H1 (cell line): ENCODE data around the gene HHIP. TPM values are rescaled to one million over a fixed set of nuclear protein-coding genes. Genes with fewer than 3 reads are reported as not detected.
"Not testable (repeated sequence)": the region's sequence is repeated elsewhere in the genome, so short reads cannot be mapped to it uniquely, and the experiment has no call there.

ENCODE experiments used
- CTCF ChIA-PET: fragments of 300-600 bp; sonication (Branson Sonifier 250); formaldehyde crosslinking; loops from one replicate; lab custom pipeline; 2021; ENCODE audit not compliant: partially characterized antibody; lab: Charles Lee
- POLR2A ChIA-PET: fragments of 300-600 bp; sonication (Branson Sonifier 250); formaldehyde crosslinking; loops from one replicate; lab custom pipeline; 2021; ENCODE audit warnings: inconsistent platforms; ENCODE audit not compliant: partially characterized antibody; lab: Charles Lee
- DNase-seq, 2 experiments: peaks; one replicate each; pipeline versions ENCODE4 v3.0.0 to v3.0.0-alpha.2; 2010 to 2022; ENCODE audit warnings: low spot score in 2 of 2, low read depth in 1 of 2, mixed read lengths in 1 of 2
- FAIRE-seq: peaks from 2 replicates; lab custom pipeline; 2011; peaks lifted over from hg19 to GRCh38; lab: Jason Lieb, UNC
- H2AFZ ChIP-seq: 2 replicates; pipeline ENCODE4 v1.8.1; 2012; ENCODE audit warnings: low read length, inconsistent platforms
- H2AK5ac ChIP-seq: 2 replicates; pipeline ENCODE4 v1.6.1; 2013; ENCODE audit warnings: low read depth, low read length
- H2BK120ac ChIP-seq: replicated peaks from 2 replicates; pipeline ENCODE3; 2013; ENCODE audit warnings: low read depth, low read length, inconsistent platforms
- H2BK12ac ChIP-seq: 2 replicates; pipeline ENCODE4 v1.6.1; 2013; ENCODE audit warnings: low read depth, low read length
- H2BK15ac ChIP-seq: 2 replicates; pipeline ENCODE4 v1.6.1; 2013; ENCODE audit warnings: low read length
- H2BK20ac ChIP-seq: 2 replicates; pipeline ENCODE4 v1.6.1; 2013; ENCODE audit warnings: low read length
- H2BK5ac ChIP-seq: 2 replicates; pipeline ENCODE4 v1.6.1; 2013; ENCODE audit warnings: low read depth, low read length
- H3K14ac ChIP-seq: 2 replicates; pipeline ENCODE4 v1.6.1; 2013; ENCODE audit warnings: inconsistent platforms; ENCODE audit not compliant: insufficient read length
- H3K18ac ChIP-seq: 2 replicates; pipeline ENCODE4 v1.6.1; 2013; ENCODE audit warnings: low read length; ENCODE audit errors: extremely low read depth
- H3K23ac ChIP-seq: 2 replicates; pipeline ENCODE4 v1.6.1; 2013; ENCODE audit warnings: inconsistent platforms; ENCODE audit not compliant: insufficient read length
- H3K23me2 ChIP-seq: 2 replicates; pipeline ENCODE4 v1.6.1; 2013; ENCODE audit warnings: low read depth, low read length
- H3K27ac ChIP-seq: 2 replicates; pipeline ENCODE4 v1.6.1; 2011; ENCODE audit warnings: low read depth, low read length, inconsistent platforms
- H3K27me3 ChIP-seq, 4 experiments: replicated peaks in 1 of 4; 1 replicate in 1 of 4; 2 replicates in 3 of 4; pipeline versions ENCODE4 v1.6.1 to v1.8.1; 2011 to 2013; ENCODE audit warnings: low read length in 3 of 4, mild to moderate bottlenecking in 3 of 4, inconsistent platforms in 2 of 4, mixed read lengths in 2 of 4, moderate library complexity in 1 of 4; ENCODE audit not compliant: control insufficient read depth in 3 of 4, insufficient read depth in 3 of 4; ENCODE audit errors: extremely low read depth in 1 of 4
- H3K36me3 ChIP-seq, 4 experiments: 2 replicates each; pipeline versions ENCODE4 v1.6.1 to v1.8.1; 2011 to 2013; ENCODE audit warnings: mild to moderate bottlenecking in 4 of 4, low read length in 3 of 4, moderate library complexity in 2 of 4, control low read depth in 1 of 4, inconsistent platforms in 1 of 4; ENCODE audit not compliant: insufficient read depth in 4 of 4, control insufficient read depth in 2 of 4
- H3K4ac ChIP-seq: replicated peaks from 2 replicates; pipeline ENCODE3; 2013; ENCODE audit warnings: low read length, low read depth, mixed read lengths, inconsistent platforms; ENCODE audit not compliant: insufficient read length
- H3K4me1 ChIP-seq, 4 experiments: replicated peaks in 1 of 4; 1 replicate in 1 of 4; 2 replicates in 3 of 4; pipeline versions ENCODE4 v1.6.1 to v1.8.1; 2011 to 2013; ENCODE audit warnings: low read length in 3 of 4, inconsistent platforms in 2 of 4, mixed read lengths in 1 of 4; ENCODE audit not compliant: insufficient read depth in 4 of 4, control insufficient read depth in 3 of 4
- H3K4me2 ChIP-seq, 2 experiments: 2 replicates each; pipeline versions ENCODE4 v1.6.1 to v1.8.1; 2011 to 2013; ENCODE audit warnings: low read depth in 2 of 2, low read length in 2 of 2, control low read depth in 1 of 2, inconsistent platforms in 1 of 2, mild to moderate bottlenecking in 1 of 2; ENCODE audit not compliant: insufficient read depth in 1 of 2
- H3K4me3 ChIP-seq, 4 experiments: fragments of 200-600, 300-600 bp in 1 of 4; sonication (generic), shearing (Covaris generic), sonication (Bioruptor Twin) in 1 of 4; 2 replicates each; pipeline versions ENCODE4 v1.5.1 to v1.8.1; 2011 to 2016; ENCODE audit warnings: low read length in 4 of 4, low read depth in 3 of 4, control low read depth in 2 of 4, inconsistent platforms in 2 of 4, mild to moderate bottlenecking in 2 of 4, mixed read lengths in 1 of 4, moderate library complexity in 1 of 4; ENCODE audit not compliant: insufficient read depth in 2 of 4; ENCODE audit errors: extremely low read depth in 1 of 4
- H3K56ac ChIP-seq: replicated peaks from 2 replicates; pipeline ENCODE3; 2013; ENCODE audit warnings: low read depth, mild to moderate bottlenecking, mixed read lengths, low read length, inconsistent platforms; ENCODE audit not compliant: insufficient read length
- H3K79me1 ChIP-seq: 2 replicates; pipeline ENCODE4 v1.6.1; 2013; ENCODE audit warnings: low read depth, low read length, control low read depth
- H3K79me2 ChIP-seq, 2 experiments: 2 replicates each; pipeline versions ENCODE4 v1.6.1 to v1.8.1; 2012 to 2013; ENCODE audit warnings: low read length in 2 of 2, mild to moderate bottlenecking in 2 of 2, inconsistent platforms in 1 of 2; ENCODE audit not compliant: insufficient read depth in 2 of 2, control insufficient read depth in 1 of 2
- H3K9ac ChIP-seq, 4 experiments: replicated peaks in 1 of 4; 1 replicate in 1 of 4; 2 replicates in 3 of 4; pipeline versions ENCODE4 v1.6.1 to v1.8.1; 2011 to 2013; ENCODE audit warnings: low read depth in 3 of 4, low read length in 3 of 4, control low read depth in 2 of 4, mild to moderate bottlenecking in 2 of 4, moderate library complexity in 2 of 4, inconsistent platforms in 1 of 4; ENCODE audit errors: extremely low read depth in 1 of 4
- H3K9me3 ChIP-seq, 2 experiments: 2 replicates each; pipeline versions ENCODE4 v1.6.1 to v1.8.1; 2012 to 2013; ENCODE audit warnings: mild to moderate bottlenecking in 2 of 2, moderate library complexity in 2 of 2, control low read depth in 1 of 2, inconsistent platforms in 1 of 2, low read depth in 1 of 2, low read length in 1 of 2, mixed read lengths in 1 of 2; ENCODE audit not compliant: insufficient read depth in 2 of 2
- H4K20me1 ChIP-seq, 2 experiments: replicated peaks in 1 of 2; 2 replicates each; pipeline versions ENCODE3 to v1.8.1; 2011 to 2013; ENCODE audit warnings: inconsistent platforms in 2 of 2, low read length in 2 of 2, mild to moderate bottlenecking in 1 of 2; ENCODE audit not compliant: insufficient read depth in 2 of 2, control insufficient read depth in 1 of 2
- H4K5ac ChIP-seq: 2 replicates; pipeline ENCODE4 v1.6.1; 2013; ENCODE audit warnings: low read length, low read depth, mixed read lengths, inconsistent platforms; ENCODE audit not compliant: insufficient read length
- H4K8ac ChIP-seq: 2 replicates; pipeline ENCODE4 v1.8.0; 2013; ENCODE audit warnings: mild to moderate bottlenecking, moderate library complexity, low read length, inconsistent platforms; ENCODE audit not compliant: insufficient read depth; ENCODE audit errors: extremely low read depth
- H4K91ac ChIP-seq: replicated peaks from 2 replicates; pipeline ENCODE3; 2013; ENCODE audit warnings: low read length, mixed read lengths, inconsistent platforms; ENCODE audit not compliant: insufficient read length
- WGBS, 2 experiments: shearing (Covaris generic) in 1 of 2; methylation state at CpG; one replicate each; pipeline versions ENCODE4 v1.1.6 to v1.1.7; 2013 to 2015; ENCODE audit warnings: low lambda C conversion rate in 2 of 2, mixed read lengths in 2 of 2, inconsistent platforms in 1 of 2, low coverage in 1 of 2, missing lambda C conversion rate in 1 of 2; ENCODE audit not compliant: insufficient replicate concordance in 2 of 2, insufficient coverage in 1 of 2, insufficient read length in 1 of 2; ENCODE audit errors: extremely low coverage in 1 of 2, missing lambda C conversion rate in 1 of 2; 5-methylcytosine and 5-hydroxymethylcytosine counted together
- polyA plus RNA-seq, 7 experiments: library from polyadenylated mRNA; depleted of rRNA in 3 of 7; stranded (reverse) in 5 of 7; unstranded in 2 of 7; fragments of >200 nt in 5 of 7; fragments of 200-250 nt in 2 of 7; gene quantifications; 1 replicate in 5 of 7; 2 replicates in 1 of 7; 4 replicates in 1 of 7; pipeline versions ENCODE4 v1.2.1 to v1.2.3, GENCODE V29; 2011 to 2013; ENCODE audit warnings: missing spikeins in 2 of 7, mixed read lengths in 2 of 7
- total RNA-seq: library from RNA; stranded (reverse); fragmentation: NEBNext Ultra II Directional; extraction: Animal tissue kit (Norgen Biotek cat#: 25700); gene quantifications from 2 replicates; pipeline ENCODE4 v1.2.1, GENCODE V29; 2021

HHIP gene
- total and polyA plus RNA-seq, 2 of the 8 experiments (the other 6 are each of a cell fraction or from before 2014, with no cell fraction given) = 0.05 to 1.3 TPM

GRCh38 chr4:144768809-144769208, 122.9 kb downstream of the HHIP start:
- ChIA-PET POLR2A (interaction anchor here (0.8 kb wide), 1 partner anchor 41 kb away, joined by 3 read pairs; no protein-coding TSS in a partner anchor), CTCF (interaction anchor here (0.7 kb wide), 1 partner anchor 320 kb away, joined by 3 read pairs; no protein-coding TSS in a partner anchor)
- H3K79me1 ChIP-seq, H2BK120ac ChIP-seq, H3K56ac ChIP-seq, H2BK5ac ChIP-seq, H2AFZ ChIP-seq, H3K4me1 ChIP-seq, H2BK20ac ChIP-seq, H3K36me3 ChIP-seq, H2AK5ac ChIP-seq, H3K23me2 ChIP-seq, H2BK15ac ChIP-seq, H3K4ac ChIP-seq, H3K14ac ChIP-seq, H3K4me3 ChIP-seq, H3K23ac ChIP-seq, H3K9ac ChIP-seq, H4K8ac ChIP-seq, H3K79me2 ChIP-seq, H3K4me2 ChIP-seq, FAIRE-seq, H4K5ac ChIP-seq, H4K91ac ChIP-seq, H2BK12ac ChIP-seq, H4K20me1 ChIP-seq, H3K27ac ChIP-seq, H3K9me3 ChIP-seq, H3K27me3 ChIP-seq, H3K18ac ChIP-seq: not testable (repeated sequence)
- DNase-seq = peak in 1 of 2 experiments; percentile 44
- WGBS, 2 experiments = 58% methylated on average over 8 of the region's 8 CpGs; no CpG with 5 or more reads in 1 of the 2 experiments
